Neural progenitor cell (in vitro differentiated cells): ENCODE results near the gene SELENOM.

Experiments used
- CTCF ChIP-seq: fragments of 200-600 bp; sonication (generic); IDR thresholded peaks from 2 replicates; pipeline ENCODE4 v1.5.1; 2017; ENCODE audit warnings: antibody characterized with exemption, mild to moderate bottlenecking
- EZH2phosphoT487 ChIP-seq: fragments of 200-600 bp; sonication (generic); IDR thresholded peaks from 2 replicates; pipeline ENCODE4 v1.6.1; 2017; ENCODE audit warnings: antibody characterized with exemption

GRCh38 chr22:31155422-31155821, 48.1 kb upstream of the SELENOM start:
- TF ChIP-seq EZH2phosphoT487 (no peak), CTCF (no peak)
